Skin of body (tissue), 2 donors: ENCODE measurements around the gene GALNT16. TPM values are rescaled to one million over a fixed set of nuclear protein-coding genes. Genes with fewer than 3 reads are reported as not detected.
"Not testable (repeated sequence)": the region's sequence is repeated elsewhere in the genome, so short reads cannot be mapped to it uniquely, and the experiment has no call there.

Experiments
- DNase-seq: peaks from one replicate; lab custom pipeline; 2025; lab: John Stamatoyannopoulos, UW
- total RNA-seq: library from RNA; depleted of rRNA; stranded (reverse); fragments of >200 nt; gene quantifications from one replicate; pipeline ENCODE4 v1.2.3, GENCODE V29; 2014

Gene GALNT16
- total RNA-seq, result 18.1 TPM

- peak; percentile 20 for DNase-seq
Measured at GRCh38 chr14:69259527-69260189, at the start of gene GALNT16. GALNT16 (plus strand) TSS chr14:69260158; CDS start chr14:69260291, 133 bp downstream.

- no peak for DNase-seq
Measured at GRCh38 chr14:69214393-69214792, 45.6 kb upstream of the GALNT16 start.

- not testable (repeated sequence) for DNase-seq
Measured at GRCh38 chr14:69217663-69218062, 42.3 kb upstream of the GALNT16 start.

- no peak for DNase-seq
Measured at GRCh38 chr14:69224946-69225345, 35.0 kb upstream of the GALNT16 start.

GRCh38 chr14:69226178-69226577, 33.8 kb upstream of the GALNT16 start:
- DNase-seq, result no peak

GRCh38 chr14:69226736-69227135, 33.2 kb upstream of the GALNT16 start:
- no peak for DNase-seq

GRCh38 chr14:69231486-69231885, 28.5 kb upstream of the GALNT16 start:
- DNase-seq, result no peak

- DNase-seq, result no peak
Measured at GRCh38 chr14:69232388-69232787, 27.6 kb upstream of the GALNT16 start.

- DNase-seq, result no peak
Measured at GRCh38 chr14:69234106-69234505, 25.9 kb upstream of the GALNT16 start.

- no peak for DNase-seq
Measured at GRCh38 chr14:69235708-69236107, 24.2 kb upstream of the GALNT16 start.

GRCh38 chr14:69237142-69237541, 22.8 kb upstream of the GALNT16 start:
- no peak for DNase-seq

GRCh38 chr14:69237584-69237983, 22.4 kb upstream of the GALNT16 start:
- DNase-seq, result no peak

- DNase-seq, result no peak
Measured at GRCh38 chr14:69238883-69239282, 21.1 kb upstream of the GALNT16 start.

GRCh38 chr14:69240527-69241173, 19.3 kb upstream of the GALNT16 start:
- DNase-seq, result no peak

GRCh38 chr14:69241577-69241976, 18.4 kb upstream of the GALNT16 start:
- no peak for DNase-seq

- peak; percentile 37 for DNase-seq
Measured at GRCh38 chr14:69242311-69243224, 17.4 kb upstream of the GALNT16 start.

GRCh38 chr14:69244946-69245345, 15.0 kb upstream of the GALNT16 start:
- DNase-seq, result no peak

- DNase-seq, result no peak
Measured at GRCh38 chr14:69246331-69246730, 13.6 kb upstream of the GALNT16 start.

- DNase-seq, result peak; percentile 97
Measured at GRCh38 chr14:69247676-69248440, 12.1 kb upstream of the GALNT16 start.

- no peak for DNase-seq
Measured at GRCh38 chr14:69249603-69250002, 10.4 kb upstream of the GALNT16 start.

- DNase-seq, result no peak
Measured at GRCh38 chr14:69252851-69253250, 7.1 kb upstream of the GALNT16 start.
